HG02759 (cell line): Measurements from ENCODE around the gene LARGE1.

Source experiments
- ATAC-seq: cut with Tn5 transposase; IDR thresholded peaks from one replicate; pipeline ENCODE4 v1.9.1; 2021; ENCODE audit warnings: mild to moderate bottlenecking, moderate library complexity; ENCODE audit not compliant: unreplicated experiment

LARGE1 gene

GRCh38 chr22:33538277-33538885, 381.9 kb downstream of the LARGE1 start:
- no peak for ATAC-seq

- ATAC-seq = no peak
Observed at GRCh38 chr22:33537059-33537458, 383.2 kb downstream of the LARGE1 start.

- no peak for ATAC-seq
Observed at GRCh38 chr22:33535937-33536875, 384.1 kb downstream of the LARGE1 start.

- ATAC-seq = no peak
Observed at GRCh38 chr22:33529424-33530113, 390.7 kb downstream of the LARGE1 start.

GRCh38 chr22:33528183-33528582, 392.1 kb downstream of the LARGE1 start:
- ATAC-seq = no peak

- no peak for ATAC-seq
Observed at GRCh38 chr22:33526434-33527107, 393.7 kb downstream of the LARGE1 start.

GRCh38 chr22:33524511-33525260, 395.6 kb downstream of the LARGE1 start:
- ATAC-seq = no peak

GRCh38 chr22:33521879-33522665, 398.2 kb downstream of the LARGE1 start:
- no peak for ATAC-seq

- no peak for ATAC-seq
Observed at GRCh38 chr22:33520904-33521780, 399.1 kb downstream of the LARGE1 start.

- no peak for ATAC-seq
Observed at GRCh38 chr22:33519974-33520903, 400.0 kb downstream of the LARGE1 start.

- ATAC-seq = no peak
Observed at GRCh38 chr22:33519071-33519973, 401.0 kb downstream of the LARGE1 start.

GRCh38 chr22:33518405-33518804, 401.9 kb downstream of the LARGE1 start:
- ATAC-seq = no peak

GRCh38 chr22:33515795-33516194, 404.5 kb downstream of the LARGE1 start:
- no peak for ATAC-seq

- no peak for ATAC-seq
Observed at GRCh38 chr22:33513388-33514338, 406.6 kb downstream of the LARGE1 start.

GRCh38 chr22:33512908-33513307, 407.4 kb downstream of the LARGE1 start:
- ATAC-seq = no peak
